ENCODE results near the gene ADAMTS2.

The ADAMTS2 gene

GRCh38 chr5:179207920-179208705 lies 137.1 kb downstream of the ADAMTS2 start:
- DNase-seq, result no peak

DNA sequence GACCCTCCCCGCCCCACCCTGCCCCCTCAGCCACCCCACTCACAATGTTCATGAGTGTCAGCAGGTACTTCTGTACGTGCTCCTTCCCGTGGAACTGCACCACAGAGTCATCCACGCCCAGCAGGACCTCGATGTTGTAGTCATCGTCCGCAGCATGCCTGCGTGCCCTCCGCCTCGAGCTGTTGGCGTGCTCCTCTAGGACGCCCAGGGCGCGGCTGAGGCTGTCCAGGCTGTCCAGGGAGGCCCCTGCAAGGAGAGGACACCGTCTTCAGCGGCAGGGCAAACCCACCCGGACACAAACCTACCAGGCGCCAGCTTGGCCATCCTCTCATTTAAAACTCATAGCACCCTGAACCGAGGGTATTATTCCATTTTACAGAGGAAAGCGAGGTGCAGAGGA lies 137.8 kb downstream of the ADAMTS2 start:
- no peak for DNase-seq

GRCh38 chr5:179206366-179206765 lies 138.9 kb downstream of the ADAMTS2 start:
- no peak for DNase-seq

DNA sequence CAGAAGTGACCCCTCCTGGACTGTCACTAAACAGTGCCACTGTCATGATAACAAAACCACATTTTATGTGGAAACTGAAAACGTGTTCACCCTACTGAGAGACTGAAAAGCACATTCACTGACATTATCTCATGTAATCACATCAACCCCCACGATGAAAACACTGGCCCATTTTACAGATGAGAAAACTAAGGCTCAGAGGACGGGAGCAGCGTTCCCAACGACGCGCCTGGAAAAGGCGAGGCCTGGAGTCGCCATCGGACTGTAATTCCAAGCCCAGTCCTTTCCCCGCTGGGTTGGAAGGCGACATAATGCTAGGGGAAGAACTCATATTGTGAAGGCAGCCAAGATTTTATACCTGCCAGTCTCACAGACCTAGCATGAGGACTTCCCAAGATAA lies 140.0 kb downstream of the ADAMTS2 start:
- DNase-seq, result no peak

GRCh38 chr5:179204572-179204971 lies 140.7 kb downstream of the ADAMTS2 start:
- no peak for DNase-seq

DNA sequence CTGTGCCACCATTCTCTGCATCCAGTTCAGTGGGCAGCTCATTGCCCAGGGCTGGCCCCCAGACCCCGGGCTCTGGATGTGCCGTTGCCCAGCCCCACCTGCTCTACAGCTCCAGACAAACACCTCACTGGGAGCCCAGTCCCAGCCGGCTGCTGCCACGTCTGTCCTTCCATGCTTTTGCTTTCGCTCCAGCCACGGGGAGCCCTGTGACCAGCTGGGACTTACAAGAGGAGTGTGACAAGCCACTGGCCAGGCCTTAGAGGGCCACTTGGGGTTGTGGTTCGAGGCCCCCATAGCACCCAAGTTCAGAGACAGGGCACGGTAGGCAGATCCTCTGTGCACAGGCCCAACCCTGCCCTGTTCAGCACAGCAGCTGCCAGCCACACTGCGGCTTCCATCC lies 142.0 kb downstream of the ADAMTS2 start:
- no peak for DNase-seq

GRCh38 chr5:179201986-179202385 lies 143.3 kb downstream of the ADAMTS2 start:
- no peak for DNase-seq

DNA sequence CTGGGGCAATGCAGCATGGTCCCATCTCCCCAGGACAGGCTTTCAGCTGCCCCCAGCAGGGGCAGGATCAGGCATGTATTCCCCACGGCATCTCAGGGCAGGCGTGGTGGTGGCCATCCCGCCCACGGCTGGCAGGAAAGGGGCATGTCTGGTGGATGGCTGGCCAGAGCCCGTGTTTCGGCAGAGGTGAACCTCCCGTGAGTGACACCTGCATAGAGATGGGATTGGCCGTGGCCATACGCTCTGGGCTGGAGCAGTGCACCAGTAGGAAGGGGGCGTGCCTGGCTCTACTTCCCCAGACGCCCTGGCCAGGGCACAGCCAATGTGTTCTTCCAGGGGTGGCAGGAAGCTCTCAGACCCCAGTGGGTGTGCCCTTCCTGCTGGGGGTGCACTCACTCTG lies 146.0 kb downstream of the ADAMTS2 start:
- DNase-seq, result no peak

GRCh38 chr5:179198825-179199224 lies 146.4 kb downstream of the ADAMTS2 start:
- no peak for DNase-seq

- no peak for DNase-seq
Measured at GRCh38 chr5:179196405-179197079, 148.7 kb downstream of the ADAMTS2 start.

DNA sequence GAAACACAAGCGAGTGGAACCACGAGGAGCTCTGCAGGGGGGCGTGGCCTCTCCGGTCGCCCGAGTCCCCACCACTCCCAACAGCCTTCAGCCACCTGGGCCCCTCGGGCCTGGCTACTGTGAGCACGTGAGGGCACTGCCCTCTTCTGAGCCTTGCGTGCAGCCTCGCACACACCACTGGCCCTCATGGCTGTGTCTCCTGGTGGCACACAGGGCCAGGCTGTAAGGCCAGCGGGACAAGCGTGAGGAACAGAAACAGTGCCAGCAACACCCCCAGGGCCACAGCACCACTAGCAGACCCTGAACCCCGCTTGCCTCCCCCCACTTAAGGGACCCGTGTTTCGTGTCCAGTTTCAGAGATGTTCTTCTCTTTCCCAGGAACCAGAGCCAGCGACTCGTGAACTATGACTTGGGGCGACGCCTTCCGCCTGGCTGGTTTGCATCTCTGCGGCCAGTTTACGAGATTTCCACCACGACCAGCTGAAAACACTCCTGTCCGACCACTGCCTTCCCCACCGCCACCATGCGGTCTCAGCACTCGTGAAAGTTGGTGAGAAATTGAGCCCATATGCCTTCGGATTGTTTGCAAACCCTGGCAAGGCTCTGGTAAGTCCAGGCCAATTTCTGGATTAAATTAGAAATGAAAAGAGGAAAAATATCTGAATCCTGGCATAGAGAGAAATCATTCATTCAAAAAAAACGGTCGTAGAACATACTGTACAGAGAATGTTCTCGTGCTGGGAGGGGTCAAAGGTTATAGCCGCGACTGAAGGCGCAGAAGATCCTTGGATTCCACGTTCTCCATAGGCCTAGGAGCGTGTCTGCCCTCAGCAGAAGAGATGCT lies 149.5 kb downstream of the ADAMTS2 start:
- DNase-seq, result no peak

DNA sequence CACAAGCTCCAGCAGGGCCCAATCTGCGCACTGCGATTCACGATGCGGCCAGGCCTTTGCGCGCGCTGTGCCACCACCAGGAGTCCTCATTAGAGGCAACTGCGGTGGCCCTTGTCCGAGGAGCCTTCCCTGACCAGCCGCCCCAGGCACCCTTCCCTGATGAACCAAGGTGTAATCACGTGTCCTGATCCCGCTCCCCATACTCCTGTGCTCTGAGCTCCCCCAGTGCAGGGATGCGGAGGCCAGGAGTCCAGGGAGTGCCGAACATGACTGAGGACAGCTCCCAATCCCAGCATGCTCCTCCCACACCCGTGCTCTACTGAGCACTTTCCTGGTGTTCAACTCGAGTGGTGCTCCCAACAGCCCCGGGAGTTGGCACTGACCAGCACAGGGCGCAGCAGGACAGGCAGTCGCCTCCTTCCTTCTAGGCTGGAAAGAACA lies 150.3 kb downstream of the ADAMTS2 start:
- no peak for DNase-seq

DNA sequence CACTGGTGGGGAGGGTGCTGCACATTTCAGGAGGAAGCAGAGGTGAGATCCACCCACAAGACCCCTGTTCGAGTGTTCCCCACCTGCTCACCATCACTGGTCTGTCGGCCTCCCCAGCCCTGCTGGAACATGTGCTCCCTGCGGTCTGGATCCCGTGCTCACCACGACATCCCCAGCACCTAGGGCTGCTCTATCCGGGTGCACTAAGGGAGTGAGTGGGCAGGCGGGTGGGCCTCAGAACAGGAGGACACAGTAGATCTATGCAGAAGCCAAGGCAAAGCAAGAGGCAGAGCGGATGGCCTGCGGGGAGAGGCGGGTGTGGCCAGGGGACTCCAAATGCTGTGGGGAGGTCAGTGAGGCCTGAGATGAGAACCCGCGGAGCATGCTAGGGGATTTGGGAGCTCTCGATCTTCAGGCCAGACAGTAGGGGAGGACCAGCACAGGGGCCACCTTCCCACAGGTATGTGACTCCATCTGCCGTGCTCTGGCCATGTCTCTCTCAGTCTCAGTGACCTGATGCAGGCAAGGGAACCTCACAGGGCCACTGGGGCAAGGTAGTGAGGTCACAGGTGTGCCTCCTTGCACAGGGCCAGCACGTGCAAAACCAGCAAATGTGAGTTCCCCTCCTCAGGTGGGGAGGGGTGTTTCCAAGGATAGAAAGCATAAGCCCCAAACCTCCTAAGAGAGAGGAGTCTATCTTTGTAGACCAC lies 150.9 kb downstream of the ADAMTS2 start:
- no peak for DNase-seq

GRCh38 chr5:179193746-179194145 lies 151.5 kb downstream of the ADAMTS2 start:
- no peak for DNase-seq

DNA sequence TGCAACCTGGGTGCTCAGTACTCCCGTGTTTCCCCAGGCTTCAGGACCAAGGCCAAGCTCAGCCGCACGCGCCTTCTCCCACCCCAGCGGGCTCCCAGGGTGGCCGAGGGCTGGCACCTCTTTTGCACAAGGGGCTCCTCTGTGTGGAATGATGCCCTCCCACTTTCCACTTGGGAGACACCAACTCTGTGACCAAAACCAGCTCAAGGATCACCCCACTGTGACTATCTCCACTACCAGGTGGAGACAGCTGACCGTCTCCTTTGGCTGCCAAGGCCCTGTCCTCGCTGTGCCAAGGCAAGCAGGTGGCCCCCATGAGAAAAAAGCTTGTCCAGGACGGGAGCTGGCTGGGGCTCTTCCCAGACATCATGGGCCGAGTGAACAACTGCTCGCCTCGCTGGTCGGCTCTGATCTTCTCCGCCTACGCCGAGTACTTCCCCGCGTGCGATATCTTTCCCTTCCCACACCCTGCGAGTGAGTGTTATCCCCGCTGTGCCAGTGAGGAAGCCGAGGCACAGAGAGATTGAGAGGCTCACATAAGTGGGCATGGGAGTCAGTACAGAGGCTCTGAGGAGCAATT lies 152.3 kb downstream of the ADAMTS2 start:
- DNase-seq, result no peak

- DNase-seq, result no peak
Measured at GRCh38 chr5:179192185-179192890, 152.9 kb downstream of the ADAMTS2 start.

DNA sequence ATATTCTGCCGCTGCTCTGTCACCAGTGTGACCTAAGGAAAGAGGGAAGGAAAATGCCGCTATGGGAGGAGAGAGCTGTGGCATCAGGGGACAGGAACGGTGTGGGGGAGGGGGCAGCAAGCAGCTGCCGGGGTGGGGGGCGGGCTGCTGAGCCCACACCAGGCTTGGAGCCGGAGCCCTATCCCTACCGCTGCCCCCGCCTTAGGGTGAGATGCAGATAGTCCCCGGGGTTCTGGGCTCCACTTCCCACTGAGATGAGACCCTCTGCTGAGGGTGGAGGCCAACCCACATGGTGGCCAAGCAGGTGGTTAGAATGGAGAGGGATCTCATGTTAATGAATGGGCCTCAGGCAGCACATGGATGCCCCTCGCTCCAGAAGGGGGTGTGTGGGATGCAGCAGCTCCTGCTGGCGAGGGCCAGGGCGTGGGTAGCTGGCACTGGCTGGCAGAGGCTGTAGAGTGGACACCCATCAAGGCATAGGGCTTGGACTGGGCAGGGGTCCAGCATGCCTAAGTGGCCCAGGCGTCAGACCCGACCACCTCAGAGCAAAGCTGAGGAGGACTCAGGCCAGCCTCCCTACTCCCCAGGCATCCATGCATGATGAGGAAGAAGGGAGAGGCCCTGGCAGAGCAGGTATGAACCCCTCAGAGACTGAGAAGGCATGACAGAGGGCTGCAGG lies 153.6 kb downstream of the ADAMTS2 start:
- no peak for DNase-seq

DNA sequence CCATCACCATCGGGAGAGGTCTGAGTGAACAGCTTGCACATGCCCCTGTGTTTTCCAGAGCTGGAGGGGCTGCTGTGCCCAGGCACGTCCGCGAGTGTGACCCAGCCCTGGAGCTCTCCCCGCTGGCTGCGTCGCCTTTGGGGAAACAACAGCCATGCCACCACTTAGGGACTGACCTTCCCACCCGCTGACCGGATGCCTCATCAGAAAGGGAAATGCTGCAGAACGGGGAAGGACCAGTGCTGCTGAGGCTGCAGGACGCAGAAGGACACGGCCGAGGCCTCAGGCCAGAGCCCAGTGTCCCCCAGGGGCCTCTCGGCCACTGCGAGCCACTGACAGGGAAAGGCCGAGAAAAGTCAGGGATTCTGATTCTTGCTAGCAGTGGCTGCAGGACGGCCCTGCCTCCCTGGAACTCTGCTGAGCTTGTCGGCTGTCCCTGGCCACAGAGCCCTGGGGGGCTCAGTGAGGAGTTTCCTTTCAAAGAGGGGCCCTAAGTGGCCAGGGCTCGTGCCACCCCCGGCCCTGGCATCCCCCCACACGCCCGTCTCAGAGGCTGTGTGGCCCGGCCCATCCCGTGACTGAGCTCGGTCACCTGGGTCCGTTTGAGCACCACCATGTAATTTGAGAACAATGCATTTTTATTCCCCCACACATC lies 154.3 kb downstream of the ADAMTS2 start:
- no peak for DNase-seq

- DNase-seq, result no peak
Measured at GRCh38 chr5:179188636-179189035, 156.6 kb downstream of the ADAMTS2 start.

GRCh38 chr5:179187681-179188575 lies 157.3 kb downstream of the ADAMTS2 start:
- no peak for DNase-seq
